Left renal cortex interstitium (tissue), 4 donors: ENCODE data around the gene SDC3. TPM values are rescaled to one million over a fixed set of nuclear protein-coding genes. Genes with fewer than 3 reads are reported as not detected.
"Not testable (repeated sequence)": the region's sequence is repeated elsewhere in the genome, so short reads cannot be mapped to it uniquely, and the experiment has no call there.

ENCODE experiments used
- DNase-seq, 4 donors: peaks; one replicate each; pipeline ENCODE4 v3.0.0-alpha.2; 2013; ENCODE audit warnings: low read depth in 4 of 4, low spot score in 2 of 4, missing footprints in 1 of 4
- polyA plus RNA-seq, 4 donors: library from polyadenylated mRNA; unstranded; fragments of 120-200 nt; gene quantifications; one replicate each; pipeline ENCODE4 v1.2.1, GENCODE V29; 2013; ENCODE audit not compliant: insufficient read length in 4 of 4

Gene SDC3
- polyA plus RNA-seq, 4 donors = 23.4 to 35.4 (median 29.0) TPM

GRCh38 chr1:30879126-30879786 is 29.3 kb downstream of the SDC3 start:
- DNase-seq = no peak

- DNase-seq = no peak
These were observed 30.0 kb downstream of the SDC3 start for GRCh38 chr1:30878559-30878958.

DNA sequence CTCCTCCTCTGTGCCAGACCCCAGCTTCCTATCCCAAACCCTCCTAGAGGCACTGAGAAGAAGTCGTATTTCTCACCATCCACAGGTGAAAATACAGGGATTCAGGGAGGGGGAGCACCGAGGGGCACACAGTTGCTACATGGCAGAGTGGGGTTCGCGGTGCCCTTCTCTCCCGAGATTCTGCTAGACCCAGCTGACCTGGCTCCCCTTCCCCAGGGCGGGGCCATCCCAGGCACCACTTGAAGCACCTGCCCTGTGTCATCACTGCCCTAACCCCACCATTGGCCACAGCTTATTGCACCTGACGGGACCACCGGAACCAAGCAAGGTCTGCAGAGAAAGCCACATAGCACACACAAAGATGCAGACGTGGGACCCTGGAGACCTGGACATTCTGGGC is 30.5 kb downstream of the SDC3 start:
- DNase-seq = no peak

DNA sequence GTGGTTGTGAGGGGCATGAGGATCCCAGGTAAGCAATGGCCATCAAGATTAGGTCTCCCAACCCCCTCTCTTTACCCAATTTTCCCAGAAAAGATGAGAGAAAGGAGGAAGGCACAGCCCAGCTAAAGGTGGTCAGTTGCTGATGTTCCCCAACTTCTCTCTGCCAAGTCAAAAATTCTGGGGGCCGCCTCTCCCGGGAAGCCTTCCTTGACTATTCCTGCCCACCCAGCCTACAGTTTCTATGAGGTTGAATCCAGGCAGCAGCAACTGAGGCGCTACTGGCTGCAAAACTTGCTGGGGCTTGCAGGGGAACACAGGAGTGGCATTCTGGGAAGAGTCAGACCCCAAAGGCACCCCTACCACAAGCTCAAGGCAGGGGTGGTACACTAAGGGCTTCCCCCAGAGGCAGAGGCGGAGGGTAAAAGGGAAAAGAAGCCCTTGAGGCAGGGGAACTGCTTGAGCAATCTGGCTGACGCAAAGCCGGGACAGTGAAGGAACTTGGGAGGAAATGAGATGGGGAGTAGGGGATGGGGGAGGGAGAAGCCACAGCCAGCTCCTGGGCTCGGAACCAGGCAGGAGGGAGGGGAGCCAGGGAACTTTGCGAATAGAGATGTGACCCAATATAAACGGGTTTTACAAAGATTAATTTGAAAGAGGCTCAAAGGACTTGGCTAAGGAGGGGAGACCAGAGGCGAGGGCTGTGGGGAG is 31.2 kb downstream of the SDC3 start:
- DNase-seq = no peak

DNA sequence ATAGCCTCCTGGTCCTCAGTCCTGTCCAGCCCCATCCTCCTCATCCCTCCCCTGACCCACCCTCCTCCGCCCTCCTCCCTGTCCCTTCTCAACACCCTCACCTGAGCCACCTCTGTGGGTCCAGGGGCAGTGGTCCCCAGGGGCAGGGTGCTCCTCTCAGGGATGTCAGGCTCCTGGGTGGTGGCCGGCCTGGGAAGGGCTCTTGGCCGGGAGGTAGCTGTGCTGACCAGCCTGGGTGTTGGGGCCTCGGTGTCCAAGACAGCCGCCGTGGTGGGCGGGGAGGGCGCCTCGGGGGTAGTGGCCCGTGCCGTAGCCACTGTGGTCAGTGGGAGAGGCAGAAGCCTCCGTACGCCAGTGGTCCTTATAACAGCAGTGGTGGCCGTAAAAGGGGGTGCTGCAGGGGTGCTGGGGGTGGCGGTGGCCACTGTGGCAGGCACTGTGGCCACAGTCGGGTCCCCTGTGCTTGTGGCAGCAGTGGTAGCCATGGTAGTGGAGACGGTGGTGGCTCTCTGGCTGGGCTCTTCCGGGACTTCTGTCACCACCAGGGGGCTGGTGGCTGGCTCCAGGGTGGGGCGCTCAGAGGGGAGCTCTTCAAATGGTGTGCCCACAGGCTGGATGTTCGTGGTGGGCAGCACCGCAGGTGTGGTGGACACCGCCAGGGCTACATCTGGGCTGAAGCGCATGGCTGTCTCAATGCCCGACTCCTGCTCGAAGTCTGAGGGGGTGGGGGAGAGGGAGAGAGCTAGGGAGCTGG is 31.9 kb downstream of the SDC3 start:
- no peak for DNase-seq

- no peak for DNase-seq
These were observed 32.6 kb downstream of the SDC3 start for GRCh38 chr1:30875916-30876315.

DNA sequence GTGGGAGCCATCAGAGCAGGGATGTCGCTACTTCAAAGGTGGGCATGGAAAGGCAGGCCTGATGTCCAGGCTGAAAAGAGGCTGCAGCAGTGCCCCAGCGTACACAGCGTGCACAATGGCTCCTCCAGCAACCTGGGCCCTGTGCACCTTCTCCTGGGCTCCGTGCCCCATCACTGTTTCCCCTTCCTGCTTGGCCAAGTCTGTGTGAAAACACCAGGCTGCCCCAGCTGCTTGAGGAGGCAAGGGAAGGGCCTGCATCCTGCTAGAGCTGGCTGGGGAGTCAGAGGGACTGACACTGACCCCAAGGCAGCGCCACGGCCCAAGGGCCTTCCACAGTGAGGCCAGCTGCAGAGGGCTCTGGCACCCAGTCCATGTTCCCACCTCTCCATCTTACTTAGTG is 33.4 kb downstream of the SDC3 start:
- DNase-seq = no peak

- DNase-seq = no peak
These were observed 34.4 kb downstream of the SDC3 start for GRCh38 chr1:30874176-30874575.

DNA sequence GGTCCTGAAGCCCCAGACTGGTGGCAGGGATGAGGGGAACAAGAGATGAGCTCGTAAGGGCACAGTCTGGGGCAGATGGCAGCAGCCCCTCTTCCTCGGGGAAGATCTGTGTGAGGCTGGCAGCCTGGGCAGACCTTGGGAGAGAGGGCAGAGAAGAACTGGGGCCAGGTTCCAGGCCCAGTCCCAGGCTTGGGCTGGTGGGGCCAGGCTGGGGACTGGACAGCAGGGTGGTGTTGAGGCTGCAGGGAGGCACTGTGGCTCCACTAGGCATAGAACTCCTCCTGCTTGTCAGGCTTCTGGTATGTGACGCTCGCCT is 35.7 kb downstream of the SDC3 start:
- no peak for DNase-seq

DNA sequence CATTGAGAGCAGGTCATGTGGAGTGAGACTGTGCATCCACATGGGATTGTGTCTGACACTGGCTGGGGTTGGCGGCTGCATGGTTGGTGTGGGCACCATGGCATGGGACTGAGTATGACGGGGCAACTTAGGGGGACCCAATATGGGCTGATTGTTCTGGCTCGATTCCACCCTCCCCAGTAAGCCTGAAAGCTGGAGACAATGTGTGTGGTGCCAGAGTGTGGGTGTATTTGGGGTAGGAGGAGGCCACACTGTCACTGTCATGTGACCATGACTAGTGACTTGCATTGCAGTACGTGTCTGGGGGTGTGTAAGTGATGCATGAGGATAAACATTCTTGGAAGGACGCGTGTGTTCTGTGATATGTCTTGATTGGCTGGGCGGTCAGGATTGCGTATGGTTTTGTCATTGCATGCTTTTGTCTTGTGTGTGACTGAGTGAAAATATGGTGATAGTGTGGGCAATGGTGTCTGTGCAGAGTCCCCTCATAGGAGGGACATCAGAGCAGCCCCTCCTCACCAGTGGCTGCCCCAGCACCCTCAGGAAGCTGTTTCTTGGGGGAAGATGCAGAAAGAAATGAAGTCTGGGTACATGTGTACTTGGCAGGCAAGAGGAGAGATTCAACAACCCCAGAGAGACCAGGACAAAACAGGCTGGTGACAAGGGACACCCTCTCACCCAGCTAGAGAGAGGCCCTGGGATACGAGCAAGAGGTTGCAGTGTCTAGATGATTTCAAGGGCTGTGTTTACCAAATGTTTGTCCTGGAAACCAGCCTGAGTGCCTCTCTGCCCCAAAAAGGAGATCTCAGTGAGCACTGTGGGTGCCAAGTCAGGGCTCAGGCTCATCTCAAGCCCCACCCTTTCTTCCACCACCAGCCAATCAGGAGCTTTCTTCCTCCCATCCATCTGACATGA is 36.3 kb downstream of the SDC3 start:
- DNase-seq = no peak

DNA sequence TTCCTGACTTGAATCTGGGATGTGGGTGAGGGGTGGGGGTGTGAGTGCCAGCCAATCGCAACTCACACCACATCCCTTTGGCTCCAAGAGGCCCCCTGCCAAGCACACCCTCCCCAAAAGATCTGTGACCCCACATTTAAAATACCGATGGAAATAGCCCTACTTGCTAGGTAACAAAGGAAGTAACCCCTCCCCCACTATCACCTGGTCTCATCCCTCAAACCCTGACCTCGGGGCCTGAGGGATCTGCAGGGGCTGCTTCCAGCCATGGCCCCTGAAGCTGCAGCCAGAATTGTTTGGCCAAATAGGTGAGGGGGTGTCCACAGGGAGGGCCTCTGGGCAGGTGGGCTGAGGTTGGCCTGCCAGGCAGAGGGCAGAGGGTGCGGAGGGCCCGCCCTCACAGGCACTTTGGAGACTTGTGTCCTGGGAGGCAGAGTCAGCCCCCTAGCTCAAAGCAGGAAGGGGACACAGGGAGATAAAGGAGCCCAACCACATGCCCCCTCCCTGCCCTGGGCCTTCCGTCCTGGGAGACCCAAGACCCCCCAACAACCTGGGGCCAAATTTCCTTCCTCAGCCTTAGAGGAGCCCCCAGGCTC is 37.2 kb downstream of the SDC3 start:
- no peak for DNase-seq

DNA sequence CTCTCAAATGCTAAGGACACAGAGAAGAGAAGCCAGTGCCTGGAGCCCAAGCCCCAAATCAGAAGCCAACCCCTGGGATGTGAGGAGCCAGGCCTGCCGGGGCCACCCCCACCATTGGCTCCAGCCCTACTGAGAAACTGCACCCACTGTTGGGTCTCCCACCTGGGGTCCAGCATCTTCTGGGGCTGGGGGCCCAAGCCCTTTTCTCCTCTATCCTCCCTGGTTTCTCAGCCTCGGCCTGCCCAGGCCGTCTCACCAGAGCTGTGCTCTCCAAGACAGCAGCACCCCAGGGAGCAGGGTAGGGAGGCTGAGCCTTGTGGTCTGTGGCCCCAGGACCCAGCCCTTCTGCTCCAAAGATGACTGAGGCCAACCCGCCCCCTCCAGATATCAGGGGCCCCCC is 37.9 kb downstream of the SDC3 start:
- DNase-seq = no peak

DNA sequence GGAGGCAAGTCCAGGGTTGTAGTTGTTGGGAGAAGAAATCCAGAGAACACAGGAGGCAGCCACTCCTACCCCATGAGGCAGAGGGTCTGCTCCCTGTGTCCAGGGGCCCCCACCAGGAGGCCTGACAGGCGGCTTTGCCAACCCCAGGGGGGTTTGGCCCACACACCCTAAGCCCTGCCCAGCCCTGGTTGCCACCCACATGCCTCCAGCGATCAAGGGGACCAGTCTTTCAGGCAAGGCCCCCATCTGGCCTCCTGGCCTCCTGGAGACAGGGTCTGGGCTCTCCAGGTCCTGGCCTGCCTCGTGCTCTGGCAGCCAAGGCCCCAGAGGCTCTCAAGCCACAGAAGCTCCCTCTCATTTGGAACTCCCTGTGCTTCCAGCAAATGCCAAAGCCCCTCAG is 38.5 kb downstream of the SDC3 start:
- no peak for DNase-seq

- DNase-seq = no peak
These were observed 39.6 kb downstream of the SDC3 start for GRCh38 chr1:30868833-30869435.

DNA sequence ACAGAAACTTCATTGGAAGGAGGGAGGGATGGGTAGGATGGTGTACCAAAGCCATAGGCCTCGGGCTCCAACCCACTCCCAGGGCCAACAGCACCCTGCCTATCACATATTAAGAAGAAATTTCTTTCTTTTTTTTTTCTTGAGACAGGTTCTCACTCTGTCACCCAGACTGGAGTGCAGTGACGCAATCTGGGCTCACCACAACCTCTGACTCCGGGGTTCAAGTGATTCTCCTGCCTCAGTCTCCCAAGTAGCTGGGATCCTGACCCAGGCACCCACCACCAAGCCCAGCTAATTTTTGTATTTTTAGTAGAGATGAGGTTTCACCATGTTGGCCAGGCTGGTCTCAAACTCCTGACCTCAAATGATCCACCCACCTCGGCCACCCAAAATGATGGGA is 40.5 kb downstream of the SDC3 start:
- not testable (repeated sequence) for DNase-seq

- DNase-seq = no peak
These were observed 41.0 kb downstream of the SDC3 start for GRCh38 chr1:30867537-30867936.

- DNase-seq = no peak
These were observed 42.0 kb downstream of the SDC3 start for GRCh38 chr1:30866594-30866993.

GRCh38 chr1:30864681-30865080 is 43.9 kb downstream of the SDC3 start:
- DNase-seq = no peak

DNA sequence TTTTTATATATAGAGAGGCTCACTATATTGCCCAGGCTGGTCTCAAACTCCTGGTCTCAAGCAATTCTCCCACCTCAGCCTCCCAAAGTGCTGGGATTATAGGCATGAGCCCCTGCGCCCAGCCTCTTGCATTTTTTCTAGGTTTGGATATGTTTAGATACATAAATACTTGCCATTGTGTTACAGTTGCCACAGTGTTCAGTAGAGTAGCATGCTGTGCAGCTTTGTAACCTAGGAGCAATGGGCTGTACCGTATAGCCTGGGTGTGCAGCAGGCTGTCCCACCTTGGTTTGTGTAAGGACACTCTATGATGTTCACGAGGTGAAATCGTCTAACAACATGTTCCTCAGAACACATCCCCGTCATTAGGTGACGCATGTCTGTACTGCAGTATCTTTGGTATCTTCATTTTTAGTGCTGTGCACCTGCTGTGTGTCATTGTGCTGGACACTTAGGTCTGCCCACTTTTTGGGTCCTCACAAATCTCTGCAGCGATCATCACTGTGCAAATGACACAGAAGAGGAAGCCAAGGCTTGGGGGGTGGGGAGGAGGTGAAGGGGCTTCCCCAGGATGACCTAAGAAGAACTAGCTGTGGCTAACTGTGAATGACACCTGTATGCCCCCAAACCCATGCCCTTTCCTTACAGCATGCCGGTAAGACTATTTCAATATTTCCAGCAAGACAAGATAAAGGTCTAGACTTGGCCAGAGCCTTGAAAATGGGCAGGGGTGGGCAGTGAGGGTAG is 44.5 kb downstream of the SDC3 start:
- DNase-seq = no peak

DNA sequence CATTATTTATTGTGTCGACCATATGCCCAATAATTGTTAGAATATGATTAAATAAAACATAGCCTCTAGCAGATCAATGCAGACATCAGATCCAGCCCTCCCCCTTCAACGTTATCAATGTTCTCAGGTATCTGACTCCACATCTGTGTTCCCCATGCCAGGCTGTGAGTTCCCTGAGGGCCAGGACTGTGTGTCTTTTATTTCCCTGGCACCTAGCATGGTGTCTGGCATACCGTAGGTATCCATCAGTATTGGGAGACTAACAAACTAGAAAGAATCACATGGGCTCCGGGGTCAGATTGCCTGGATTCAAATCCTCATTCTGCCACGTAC is 48.3 kb downstream of the SDC3 start:
- no peak for DNase-seq
